Tibial nerve (tissue), 3 donors: ENCODE data around the gene MAP4K2.

ENCODE experiments used
- CTCF ChIP-seq, 5 experiments: fragments of 200-600 bp in 3 of 5; fragments of 450-650 bp in 2 of 5; sonication (generic) in 3 of 5; IDR thresholded peaks; one replicate each; pipeline ENCODE4 v1.5.1; 2016 to 2019; ENCODE audit warnings: antibody characterized with exemption in 5 of 5, mild to moderate bottlenecking in 3 of 5, moderate library complexity in 2 of 5
- POLR2A ChIP-seq, 2 donors: fragments of 450-650 bp; IDR thresholded peaks; one replicate each; pipeline ENCODE4 v1.6.1; 2017; ENCODE audit warnings: antibody characterized with exemption in 2 of 2, mild to moderate bottlenecking in 2 of 2, moderate library complexity in 2 of 2

GRCh38 chr11:64788321-64789215, 14.4 kb downstream of the MAP4K2 start:
- no peak for TF ChIP-seq CTCF (IDR thresholded peaks at IDR 0.05)
- no peak for TF ChIP-seq POLR2A (IDR thresholded peaks at IDR 0.05)
